Measurements from ENCODE around the gene CHRM2. TPM values are rescaled to one million over a fixed set of nuclear protein-coding genes. Genes with fewer than 3 reads are reported as not detected.

Gene CHRM2
- polyA plus RNA-seq, 1 donor (not counting 4 experiments of a cell fraction or from before 2014, with no cell fraction given) = not detected

- Histone ChIP-seq H3K9me1 (ENCODE audit: control insufficient read depth, extremely low read depth, insufficient read depth, low read length) (no peaks in the 10 kb centered on the region), H2AFZ (ENCODE audit: control insufficient read depth, low read length) (no peak overlapping the region), H3K79me2 (ENCODE audit: control insufficient read depth, insufficient read depth, low read length) (no peaks in the 10 kb centered on the region), H3K36me3 (ENCODE audit: control insufficient read depth in 2 of 2, extremely low read depth in 1 of 2, insufficient read depth in 2 of 2, low read length in 2 of 2) (no peaks in the 10 kb centered on the region), H3K27ac (ENCODE audit: control insufficient read depth, insufficient read depth, low read length) (no peak overlapping the region), H3K27me3 (ENCODE audit: control insufficient read depth, extremely low read depth, insufficient read depth, low read length) (no peaks in the 10 kb centered on the region), H3K4me3 (ENCODE audit: control insufficient read depth in 2 of 3, extremely low read depth in 1 of 3, insufficient read depth in 2 of 3, low read depth in 1 of 3, low read length in 3 of 3) (no peak overlapping the region), H3K4me1 (ENCODE audit: control insufficient read depth, extremely low read depth, insufficient read depth, low read length) (no peaks in the 10 kb centered on the region), H3K9ac (ENCODE audit: control insufficient read depth, extremely low read depth, insufficient read depth, low read length) (no peak overlapping the region), H3K4me2 (ENCODE audit: control insufficient read depth, extremely low read depth, insufficient read depth, low read depth, low read length) (no peak overlapping the region), H4K20me1 (ENCODE audit: control insufficient read depth, extremely low read depth, insufficient read depth, low read length) (no peaks in the 10 kb centered on the region), H3K9me3 (ENCODE audit: control insufficient read depth, low read depth, low read length) (peaks cover 1% of the 10 kb centered on the region)
- TF ChIP-seq EZH2 (IDR thresholded peaks at IDR 0.05; ENCODE audit: low read length) (no peak), CTCF (optimal IDR thresholded peaks at IDR 0.05 in 1 of 3, IDR thresholded peaks at IDR 0.05 in 1 of 3, conservative IDR thresholded peaks at IDR 0.05 in 1 of 3; ENCODE audit: extremely low read depth in 1 of 3, insufficient read depth in 2 of 3, low read length in 3 of 3) (no peak)
- dilution Hi-C loops (cut with MboI; ENCODE audit: extremely low pct_ligation_motif_present, low sequenced_read_pairs) = no loop called here
- FAIRE-seq (no peak), DNase-seq (ENCODE audit: low read depth, low spot score) (no peak)
These were observed 84.9 kb downstream of the CHRM2 start for GRCh38 chr7:136953386-136953785.

GRCh38 chr7:136956232-136956631, 87.8 kb downstream of the CHRM2 start:
- Histone ChIP-seq H3K9me3 (ENCODE audit: control insufficient read depth, low read depth, low read length) (peaks cover 1% of the 10 kb centered on the region), H2AFZ (ENCODE audit: control insufficient read depth, low read length) (no peak overlapping the region), H3K27me3 (ENCODE audit: control insufficient read depth, extremely low read depth, insufficient read depth, low read length) (no peaks in the 10 kb centered on the region), H4K20me1 (ENCODE audit: control insufficient read depth, extremely low read depth, insufficient read depth, low read length) (no peaks in the 10 kb centered on the region), H3K36me3 (ENCODE audit: control insufficient read depth in 2 of 2, extremely low read depth in 1 of 2, insufficient read depth in 2 of 2, low read length in 2 of 2) (no peaks in the 10 kb centered on the region), H3K4me2 (ENCODE audit: control insufficient read depth, extremely low read depth, insufficient read depth, low read depth, low read length) (no peak overlapping the region), H3K9ac (ENCODE audit: control insufficient read depth, extremely low read depth, insufficient read depth, low read length) (no peak overlapping the region), H3K4me3 (ENCODE audit: control insufficient read depth in 2 of 3, extremely low read depth in 1 of 3, insufficient read depth in 2 of 3, low read depth in 1 of 3, low read length in 3 of 3) (no peak overlapping the region), H3K9me1 (ENCODE audit: control insufficient read depth, extremely low read depth, insufficient read depth, low read length) (no peaks in the 10 kb centered on the region), H3K27ac (ENCODE audit: control insufficient read depth, insufficient read depth, low read length) (no peak overlapping the region), H3K79me2 (ENCODE audit: control insufficient read depth, insufficient read depth, low read length) (no peaks in the 10 kb centered on the region), H3K4me1 (ENCODE audit: control insufficient read depth, extremely low read depth, insufficient read depth, low read length) (no peaks in the 10 kb centered on the region)
- no peak for FAIRE-seq
- TF ChIP-seq CTCF (optimal IDR thresholded peaks at IDR 0.05 in 1 of 3, IDR thresholded peaks at IDR 0.05 in 1 of 3, conservative IDR thresholded peaks at IDR 0.05 in 1 of 3; ENCODE audit: extremely low read depth in 1 of 3, insufficient read depth in 2 of 3, low read length in 3 of 3) = no peak
- DNase-seq (ENCODE audit: low read depth, low spot score) = no peak
- dilution Hi-C loops (cut with MboI; ENCODE audit: extremely low pct_ligation_motif_present, low sequenced_read_pairs) = no loop called here
